Cardiac ventricle fibroblast (primary cell): ENCODE results near the gene OR13C2. TPM values are rescaled to one million over a fixed set of nuclear protein-coding genes. Genes with fewer than 3 reads are reported as not detected.

Experiments used
- total RNA-seq: library from RNA; depleted of rRNA; stranded (reverse); fragments of >200 nt; gene quantifications from 2 replicates; pipeline ENCODE4 v1.2.3, GENCODE V29; 2015

Gene OR13C2
- total RNA-seq, result not detected in 2 replicates

GRCh38 chr9:104605527-104605926 is at the start of gene OR13C2:
Gene OR13C2, minus strand, starts transcription at chr9:104605627. Its CDS starts 0 bp downstream, at chr9:104605627.

GRCh38 chr9:104618104-104618503 is 12.7 kb upstream of the OR13C2 start, which contains the start of gene OR13C9:
Gene OR13C9, minus strand, starts transcription at chr9:104618204. Its CDS starts 0 bp downstream, at chr9:104618204.

GRCh38 chr9:104599313-104599712 is 6.1 kb downstream of the OR13C2 start, which contains the start of gene OR13C5:
Gene OR13C5, minus strand, starts transcription at chr9:104599413. Its CDS starts 0 bp downstream, at chr9:104599413.

GRCh38 chr9:104568868-104569267 is 36.6 kb downstream of the OR13C2 start, which contains the start of gene OR13C8:
Gene OR13C8, plus strand, starts transcription at chr9:104569168. Its CDS starts 0 bp downstream, at chr9:104569168.

Other genes starting within 250 kb of the OR13C2 start
- gene OR13F1, start 101.4 kb downstream of the OR13C2 start, total RNA-seq, result not detected in 2 replicates
- gene OR13C4, start 78.4 kb downstream of the OR13C2 start, total RNA-seq, result not detected in 2 replicates
- gene OR13C3, start 68.8 kb downstream of the OR13C2 start, total RNA-seq, result not detected in 2 replicates
- gene OR13C8, start 36.5 kb downstream of the OR13C2 start, total RNA-seq, result not detected in 2 replicates
- gene OR13C5, start 6.2 kb downstream of the OR13C2 start, total RNA-seq, result not detected in 2 replicates
- gene OR13C9, start 12.6 kb upstream of the OR13C2 start, total RNA-seq, result not detected in 2 replicates
- gene OR13D1, start 88.9 kb upstream of the OR13C2 start, total RNA-seq, result not detected in 2 replicates
- 11.0 and 13.2 TPM in 2 replicates for gene NIPSNAP3A, start 142.1 kb upstream of the OR13C2 start, total RNA-seq
- gene NIPSNAP3B, start 158.5 kb upstream of the OR13C2 start, total RNA-seq, result 0.25 and 0.29 TPM in 2 replicates